Measurements from ENCODE around the gene FOXK1. TPM values are rescaled to one million over a fixed set of nuclear protein-coding genes. Genes with fewer than 3 reads are reported as not detected.

FOXK1 gene
- total and polyA plus RNA-seq, 2 of the 13 experiments (the other 11 are each of a cell fraction or from before 2014, with no cell fraction given), result 4.6 to 8.8 TPM

GRCh38 chr7:4727914-4728705 lies 46.0 kb downstream of the FOXK1 start:
- Histone ChIP-seq H3K4me2 (ENCODE audit: low read depth, low read length) (no peak overlapping the region), H3K36me3 (replicated peaks in 1 of 2; ENCODE audit: control insufficient read depth in 1 of 2, insufficient read depth in 2 of 2, low read length in 2 of 2) (peaks cover 8 to 31% of the 10 kb centered on the region in 2 experiments; a peak in 4 of 5 replicates), H3K79me2 (ENCODE audit: insufficient read depth, low read length) (peaks cover 65% of the 10 kb centered on the region), H3K4me3 (replicated peaks in 1 of 3; ENCODE audit: insufficient read depth in 1 of 3, low read depth in 2 of 3, low read length in 3 of 3) (no peak overlapping the region), H3K4me1 (ENCODE audit: insufficient read depth, low read length) (peaks cover 39% of the 10 kb centered on the region), H3K9ac (ENCODE audit: insufficient read depth, low read depth, low read length) (no peak overlapping the region), H4K20me1 (ENCODE audit: insufficient read depth, low read length) (peaks cover 46% of the 10 kb centered on the region; the same call in 1 of the 2 replicates), H2AFZ (ENCODE audit: low read length) (no peak overlapping the region), H3K9me3 (ENCODE audit: low read length) (no peaks in the 10 kb centered on the region), H3K27ac (ENCODE audit: extremely low read length, insufficient read depth, low read length) (no peak overlapping the region), H3K27me3 (ENCODE audit: control insufficient read depth in 1 of 2, insufficient read depth in 2 of 2, low read length in 2 of 2) (no peaks in the 10 kb centered on the region)
- 95% methylated on average over 20 of the region's 20 CpGs for WGBS (ENCODE audit: low lambda C conversion rate)
- in situ Hi-C loops (cut with HindIII; ENCODE audit: extremely low pct_ligation_motif_present, low pct_unique_long_range_greater_than_20kb) (no loop called here), intact Hi-C loops (cut with micrococcal nuclease; ENCODE audit: unreplicated experiment) (no loop called here)
- ATAC-seq, result no peak
- no peak for DNase-seq (ENCODE audit: low spot score)
- no TSS peak for BruUV-seq (replicated peaks)
- ChIA-PET POLR2A (no interaction called here), CTCF (ENCODE audit: low intra/inter-chr PET ratio, low total read pairs) (no interaction called here)
- TF ChIP-seq FOXJ3 (CRISPR knock-in tag; IDR thresholded peaks at IDR 0.05; ENCODE audit: borderline replicate concordance), result no peak
- TF ChIP-seq SRSF9 (IDR thresholded peaks at IDR 0.05; ENCODE audit: borderline replicate concordance, insufficient read depth, low read depth, low read length, poor library complexity, severe bottlenecking), result no peak
- TF ChIP-seq, protein P1, sequence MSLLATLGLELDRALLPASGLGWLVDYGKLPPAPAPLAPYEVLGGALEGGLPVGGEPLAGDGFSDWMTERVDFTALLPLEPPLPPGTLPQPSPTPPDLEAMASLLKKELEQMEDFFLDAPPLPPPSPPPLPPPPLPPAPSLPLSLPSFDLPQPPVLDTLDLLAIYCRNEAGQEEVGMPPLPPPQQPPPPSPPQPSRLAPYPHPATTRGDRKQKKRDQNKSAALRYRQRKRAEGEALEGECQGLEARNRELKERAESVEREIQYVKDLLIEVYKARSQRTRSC (CRISPR knock-in tag; IDR thresholded peaks at IDR 0.05; ENCODE audit: low read depth), result no peak
- TF ChIP-seq ZNF589 (CRISPR knock-in tag; conservative IDR thresholded peaks at IDR 0.05), result no peak
- TF ChIP-seq PTBP1 (IDR thresholded peaks at IDR 0.05; ENCODE audit: low read depth, low read length, poor library complexity, severe bottlenecking), result no peak
- TF ChIP-seq ZNF841 (CRISPR knock-in tag; IDR thresholded peaks at IDR 0.05; ENCODE audit: borderline replicate concordance), result no peak
- TF ChIP-seq, protein P2, sequence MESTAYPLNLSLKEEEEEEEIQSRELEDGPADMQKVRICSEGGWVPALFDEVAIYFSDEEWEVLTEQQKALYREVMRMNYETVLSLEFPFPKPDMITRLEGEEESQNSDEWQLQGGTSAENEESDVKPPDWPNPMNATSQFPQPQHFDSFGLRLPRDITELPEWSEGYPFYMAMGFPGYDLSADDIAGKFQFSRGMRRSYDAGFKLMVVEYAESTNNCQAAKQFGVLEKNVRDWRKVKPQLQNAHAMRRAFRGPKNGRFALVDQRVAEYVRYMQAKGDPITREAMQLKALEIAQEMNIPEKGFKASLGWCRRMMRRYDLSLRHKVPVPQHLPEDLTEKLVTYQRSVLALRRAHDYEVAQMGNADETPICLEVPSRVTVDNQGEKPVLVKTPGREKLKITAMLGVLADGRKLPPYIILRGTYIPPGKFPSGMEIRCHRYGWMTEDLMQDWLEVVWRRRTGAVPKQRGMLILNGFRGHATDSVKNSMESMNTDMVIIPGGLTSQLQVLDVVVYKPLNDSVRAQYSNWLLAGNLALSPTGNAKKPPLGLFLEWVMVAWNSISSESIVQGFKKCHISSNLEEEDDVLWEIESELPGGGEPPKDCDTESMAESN (CRISPR knock-in tag; conservative IDR thresholded peaks at IDR 0.05), result no peak
- no peak for TF ChIP-seq ZNF138 (CRISPR knock-in tag; IDR thresholded peaks at IDR 0.05; ENCODE audit: low read depth)
- no peak for FAIRE-seq

Measured in HepG2 (cell line).